SK-N-SH (cell line): ENCODE results near the gene TPMT. TPM values are rescaled to one million over a fixed set of nuclear protein-coding genes. Genes with fewer than 3 reads are reported as not detected.

Experiments
- CTCF ChIA-PET: fragments of 300-600, 350-600 bp; formaldehyde crosslinking; extraction: SDS; loops from one replicate; lab custom pipeline; 2021; lab: Yijun Ruan, JAX
- POLR2A ChIA-PET: fragments of 350-600 bp; sonication (Branson Sonifier 250); formaldehyde crosslinking; extraction: SDS; loops from one replicate; lab custom pipeline; 2020; ENCODE audit warnings: antibody characterized with exemption, inconsistent platforms; lab: Yijun Ruan, JAX
- DNase-seq: peaks from one replicate; pipeline ENCODE4 v3.0.0; 2012
- H2AFZ ChIP-seq: fragments of 200-600 bp; sonication (generic); 2 replicates; pipeline ENCODE4 v1.8.1; 2016; ENCODE audit warnings: antibody characterized with exemption, mild to moderate bottlenecking, low read depth
- H3F3A ChIP-seq: fragments of 200-600 bp; sonication (generic); replicated peaks from 2 replicates; pipeline ENCODE3; 2016; ENCODE audit warnings: antibody characterized with exemption, mild to moderate bottlenecking; ENCODE audit not compliant: insufficient read depth
- H3K27ac ChIP-seq, 2 experiments: fragments of 200-500 bp in 1 of 2; fragments of 200-600 bp in 1 of 2; sonication (Bioruptor generic) in 1 of 2; sonication (generic), shearing (Covaris generic) in 1 of 2; 2 replicates each; pipeline versions ENCODE4 v1.5.1 to v1.6.1; 2014 to 2016; ENCODE audit warnings: low read depth in 2 of 2, inconsistent platforms in 1 of 2, low read length in 1 of 2, mild to moderate bottlenecking in 1 of 2, mixed read lengths in 1 of 2
- H3K27me3 ChIP-seq: fragments of 200-600 bp; sonication (generic), shearing (Covaris generic); 2 replicates; pipeline ENCODE4 v1.6.1; 2016; ENCODE audit warnings: mixed run types; ENCODE audit not compliant: insufficient read depth
- H3K36me3 ChIP-seq, 2 experiments: fragments of 200-500 bp in 1 of 2; fragments of 200-600 bp in 1 of 2; sonication (Bioruptor generic) in 1 of 2; sonication (generic) in 1 of 2; replicated peaks in 1 of 2; 2 replicates each; pipeline versions ENCODE3 to v1.5.1; 2014 to 2016; ENCODE audit warnings: low read length in 1 of 2, mild to moderate bottlenecking in 1 of 2; ENCODE audit not compliant: insufficient read depth in 2 of 2, control insufficient read depth in 1 of 2
- H3K4me1 ChIP-seq, 2 experiments: fragments of 200-500 bp in 1 of 2; fragments of 200-600 bp in 1 of 2; sonication (Bioruptor generic) in 1 of 2; sonication (generic), shearing (Covaris generic) in 1 of 2; 2 replicates each; pipeline versions ENCODE4 v1.5.1 to v1.6.1; 2014 to 2016; ENCODE audit warnings: low read depth in 1 of 2, low read length in 1 of 2, mixed run types in 1 of 2; ENCODE audit not compliant: insufficient read depth in 2 of 2, control insufficient read depth in 1 of 2
- H3K4me2 ChIP-seq: fragments of 200-600 bp; sonication (generic), shearing (Covaris generic); 2 replicates; pipeline ENCODE4 v1.6.1; 2017; ENCODE audit warnings: mixed run types
- H3K4me3 ChIP-seq, 2 experiments: fragments of 200-500 bp in 1 of 2; fragments of 200-600 bp in 1 of 2; sonication (Bioruptor generic) in 1 of 2; sonication (generic), shearing (Covaris generic) in 1 of 2; 2 replicates each; pipeline versions ENCODE4 v1.5.1 to v1.8.1; 2014 to 2016; ENCODE audit warnings: low read depth in 2 of 2, inconsistent platforms in 1 of 2, low read length in 1 of 2, mild to moderate bottlenecking in 1 of 2, mixed read lengths in 1 of 2, moderate library complexity in 1 of 2
- H3K79me2 ChIP-seq: fragments of 200-600 bp; sonication (generic); 2 replicates; pipeline ENCODE4 v1.8.1; 2017; ENCODE audit warnings: mild to moderate bottlenecking; ENCODE audit not compliant: insufficient read depth
- H3K9ac ChIP-seq: fragments of 200-600 bp; sonication (generic); 2 replicates; pipeline ENCODE4 v1.6.1; 2017; ENCODE audit warnings: mixed run types
- H3K9me2 ChIP-seq: fragments of 200-600 bp; sonication (generic); 2 replicates; pipeline ENCODE4 v1.6.1; 2017; ENCODE audit warnings: mixed run types
- H3K9me3 ChIP-seq: fragments of 200-600 bp; sonication (generic); 2 replicates; pipeline ENCODE4 v1.6.1; 2017; ENCODE audit warnings: mixed run types, mild to moderate bottlenecking, moderate library complexity
- H4K20me1 ChIP-seq: fragments of 200-600 bp; sonication (generic); 2 replicates; pipeline ENCODE4 v1.6.1; 2017; ENCODE audit warnings: mild to moderate bottlenecking, mixed run types; ENCODE audit not compliant: insufficient read depth
- CTCF ChIP-seq: fragments of 200-600 bp; sonication (generic); IDR thresholded peaks from 2 replicates; pipeline ENCODE4 v1.6.1; 2017; ENCODE audit warnings: antibody characterized with exemption, mild to moderate bottlenecking, moderate library complexity
- ELF1 ChIP-seq: IDR thresholded peaks from 2 replicates; pipeline ENCODE4 v1.4.0; 2012
- FOSL2 ChIP-seq: IDR thresholded peaks from 2 replicates; pipeline ENCODE4 v1.4.0; 2012; ENCODE audit warnings: low read depth, mild to moderate bottlenecking, moderate library complexity, borderline replicate concordance
- FOXJ3 ChIP-seq: sonication (generic); formaldehyde crosslinking; IDR thresholded peaks from 2 replicates; pipeline ENCODE4 v1.5.1; 2020; ENCODE audit warnings: mild to moderate bottlenecking, missing genetic modification reagents
- FOXM1 ChIP-seq: IDR thresholded peaks from 2 replicates; pipeline ENCODE4 v1.4.0; 2012; ENCODE audit warnings: low read depth, mild to moderate bottlenecking
- JUND ChIP-seq: IDR thresholded peaks from 2 replicates; pipeline ENCODE4 v1.4.0; 2012
- MAX ChIP-seq: IDR thresholded peaks from 2 replicates; pipeline ENCODE4 v1.4.0; 2012; ENCODE audit warnings: low read depth
- NFIC ChIP-seq: IDR thresholded peaks from 2 replicates; pipeline ENCODE4 v1.4.0; 2012; ENCODE audit warnings: borderline replicate concordance
- NRF1 ChIP-seq: IDR thresholded peaks from 2 replicates; pipeline ENCODE4 v1.6.1; 2012; ENCODE audit warnings: low read depth, mild to moderate bottlenecking, low read length
- POLR2AphosphoS5 ChIP-seq: IDR thresholded peaks from 2 replicates; pipeline ENCODE4 v1.6.1; 2012; ENCODE audit warnings: low read depth, low read length
- RCOR1 ChIP-seq: fragments of 150-350 bp; IDR thresholded peaks from 2 replicates; pipeline ENCODE4 v1.6.1; 2017; ENCODE audit warnings: antibody characterized with exemption, low read length
- SIN3A ChIP-seq: IDR thresholded peaks from 2 replicates; pipeline ENCODE4 v1.6.1; 2012; ENCODE audit warnings: low read depth, mild to moderate bottlenecking, low read length, moderate library complexity, borderline replicate concordance
- TAF1 ChIP-seq: IDR thresholded peaks from 2 replicates; pipeline ENCODE4 v1.6.1; 2012; ENCODE audit warnings: low read depth, mild to moderate bottlenecking, low read length, moderate library complexity, borderline replicate concordance
- USF1 ChIP-seq: IDR thresholded peaks from 2 replicates; pipeline ENCODE4 v1.4.0; 2012; ENCODE audit warnings: low read depth, borderline replicate concordance
- USF2 ChIP-seq: fragments of 150-350 bp; IDR thresholded peaks from 2 replicates; pipeline ENCODE4 v1.6.1; 2017; ENCODE audit warnings: antibody characterized with exemption, low read length, low read depth, borderline replicate concordance
- YY1 ChIP-seq: IDR thresholded peaks from 2 replicates; pipeline ENCODE4 v1.4.0; 2012; ENCODE audit warnings: low read depth, mild to moderate bottlenecking
- WGBS: methylation state at CpG from one replicate; pipeline ENCODE4 v1.1.6; 2017; ENCODE audit warnings: low lambda C conversion rate; 5-methylcytosine and 5-hydroxymethylcytosine counted together
- polyA plus RNA-seq, 3 experiments: library from polyadenylated mRNA; depleted of rRNA; stranded (reverse); fragments of >200 nt; gene quantifications; 2 replicates each; pipeline ENCODE4 v1.2.3, GENCODE V29; 2012

Gene TPMT
- polyA plus RNA-seq, 1 of the 3 experiments (the other 2 are of a cell fraction), result 8.1 TPM

GRCh38 chr6:18155864-18156421 is 1.1 kb upstream of the TPMT start:
- ChIA-PET POLR2A (no interaction called here), CTCF (interaction anchor here (0.9 to 1.6 kb wide), 4 partner anchors 12 to 572 kb away, joined by 3 read pairs; partner anchors contain the start of gene DEK)
- no peak for TF ChIP-seq YY1
- no peak for TF ChIP-seq USF1
- TF ChIP-seq NFIC, result no peak
- TF ChIP-seq SIN3A, result peak; percentile 42; the same call in 1 of the 2 replicates
- TF ChIP-seq USF2, result no peak
- 0 out of 2 replicates have a peak, but pooled peaks have one; percentile 16 for TF ChIP-seq MAX
- no peak for TF ChIP-seq RCOR1
- peak; percentile 48 for TF ChIP-seq CTCF
- TF ChIP-seq FOXJ3 (CRISPR knock-in tag), result no peak
- Histone ChIP-seq H3K9me2 (no peaks in the 10 kb centered on the region), H3K79me2 (peaks cover 8% of the 10 kb centered on the region; the same call in 1 of the 2 replicates), H4K20me1 (no peaks in the 10 kb centered on the region), H3K4me3 (peak overlapping the region; percentile 92 to 99), H3F3A (peaks cover 12% of the 10 kb centered on the region), H3K9ac (peak overlapping the region; percentile 82), H3K4me2 (peak overlapping the region; percentile 92), H3K27me3 (no peaks in the 10 kb centered on the region), H3K4me1 (peaks cover 15 to 19% of the 10 kb centered on the region in 2 experiments; a peak in 3 of 4 replicates), H3K36me3 (peaks cover 0 to 5% of the 10 kb centered on the region in 2 experiments), H3K9me3 (no peaks in the 10 kb centered on the region), H2AFZ (peak overlapping the region; percentile 99; the same call in 1 of the 2 replicates), H3K27ac (peak overlapping the region; percentile 53 to 68; a peak in 3 of 4 replicates)
- WGBS, result 2% methylated on average over 18 of the region's 26 CpGs
- peak; percentile 57 for DNase-seq

GRCh38 chr6:18155150-18155863 is 430 bp upstream of the TPMT start, which contains the start of gene KDM1B:
Gene KDM1B (plus strand): TSS chr6:18155422. CDS start chr6:18159896, 4,474 bp downstream.
- Histone ChIP-seq H3K79me2 (peaks cover 8% of the 10 kb centered on the region; the same call in 1 of the 2 replicates), H3K36me3 (peaks cover 0 to 5% of the 10 kb centered on the region in 2 experiments), H3K9me2 (no peaks in the 10 kb centered on the region), H3K9me3 (no peaks in the 10 kb centered on the region), H3K4me2 (peak within 1 kb of the TSS; percentile 92), H3F3A (peaks cover 12% of the 10 kb centered on the region), H3K27me3 (no peaks in the 10 kb centered on the region), H3K27ac (peak within 1 kb of the TSS; percentile 70 to 76), H3K4me3 (peak within 1 kb of the TSS; percentile 92 to 99), H3K4me1 (peaks cover 15 to 19% of the 10 kb centered on the region in 2 experiments; a peak in 3 of 4 replicates), H2AFZ (peak within 1 kb of the TSS; percentile 99), H3K9ac (peak within 1 kb of the TSS; percentile 82), H4K20me1 (no peaks in the 10 kb centered on the region)
- TF ChIP-seq MAX, result peak; percentile 21; the same call in 1 of the 2 replicates
- peak; percentile 75 for TF ChIP-seq NRF1
- no peak for TF ChIP-seq JUND
- TF ChIP-seq POLR2AphosphoS5, result no peak
- TF ChIP-seq ELF1, result peak; percentile 51
- no peak for TF ChIP-seq SIN3A
- TF ChIP-seq FOXJ3 (CRISPR knock-in tag), result no peak
- no peak for TF ChIP-seq CTCF
- no peak for TF ChIP-seq FOXM1
- TF ChIP-seq FOSL2, result no peak
- no peak; the same call in 1 of the 2 replicates for TF ChIP-seq TAF1
- POLR2A ChIA-PET, result no interaction called here
- CTCF ChIA-PET, result interaction anchor here (1.4 to 1.6 kb wide), 2 partner anchors 19 to 109 kb away, joined by 3 read pairs; partner anchors contain the start of gene DEK
- 1% methylated on average over 49 of the region's 87 CpGs for WGBS
- DNase-seq, result peak; percentile 100
